Vagina (tissue), 2 donors: ENCODE data around the gene SIK3. TPM values are rescaled to one million over a fixed set of nuclear protein-coding genes. Genes with fewer than 3 reads are reported as not detected.

Experiments used
- DNase-seq, 2 donors: peaks; one replicate each; pipeline ENCODE4 v3.0.0-alpha.2; 2017; ENCODE audit errors: extremely low spot score in 2 of 2
- H3K27ac ChIP-seq: fragments of 200-600 bp; sonication (generic); one replicate; pipeline ENCODE4 v1.5.1; 2019
- H3K27me3 ChIP-seq: fragments of 200-600 bp; sonication (generic); one replicate; pipeline ENCODE4 v1.5.1; 2019
- H3K36me3 ChIP-seq, 2 donors: fragments of 200-600 bp; sonication (generic); one replicate each; pipeline ENCODE4 v1.5.1; 2017 to 2019
- H3K4me1 ChIP-seq: fragments of 200-600 bp; sonication (generic); one replicate; pipeline ENCODE4 v1.5.1; 2019
- H3K4me3 ChIP-seq, 2 donors: fragments of 200-600 bp; sonication (generic); 1 replicate in 1 of 2; 2 replicates in 1 of 2; pipeline ENCODE4 v1.5.1; 2016 to 2019
- H3K9me3 ChIP-seq: fragments of 200-600 bp; sonication (generic); one replicate; pipeline ENCODE4 v1.5.1; 2019
- POLR2A ChIP-seq, 2 donors: fragments of 450-650 bp; IDR thresholded peaks; one replicate each; pipeline ENCODE4 v1.6.1; 2017; ENCODE audit warnings: antibody characterized with exemption in 2 of 2, mild to moderate bottlenecking in 2 of 2, moderate library complexity in 2 of 2
- POLR2AphosphoS5 ChIP-seq, 2 donors: sonication (generic); formaldehyde crosslinking; IDR thresholded peaks; one replicate each; pipeline ENCODE4 v1.9.0; 2017; ENCODE audit warnings: antibody characterized with exemption in 2 of 2, mild to moderate bottlenecking in 2 of 2, low read depth in 1 of 2; ENCODE audit not compliant: insufficient read depth in 1 of 2
- intact Hi-C: fragments of 100-400 bp; cut with DNase I; formaldehyde crosslinking; loops from one replicate; pipeline ENCODE4 v1.15.1; 2023
- total RNA-seq: library from RNA; depleted of rRNA; stranded (reverse); fragments of >200 nt; gene quantifications from one replicate; pipeline ENCODE4 v1.2.3, GENCODE V29; 2016
- TF ChIP-seq, protein P1 (sequence below), 3 experiments: fragments of 450-650 bp in 2 of 3; fragments of 200-600 bp in 1 of 3; sonication (generic) in 1 of 3; IDR thresholded peaks; one replicate each; pipeline ENCODE4 v1.5.1; 2017 to 2019; ENCODE audit warnings: antibody characterized with exemption in 3 of 3, mild to moderate bottlenecking in 2 of 3, moderate library complexity in 2 of 3

Gene SIK3
- total RNA-seq, 1 donor from 2014 or later = 39.0 TPM

DNA sequence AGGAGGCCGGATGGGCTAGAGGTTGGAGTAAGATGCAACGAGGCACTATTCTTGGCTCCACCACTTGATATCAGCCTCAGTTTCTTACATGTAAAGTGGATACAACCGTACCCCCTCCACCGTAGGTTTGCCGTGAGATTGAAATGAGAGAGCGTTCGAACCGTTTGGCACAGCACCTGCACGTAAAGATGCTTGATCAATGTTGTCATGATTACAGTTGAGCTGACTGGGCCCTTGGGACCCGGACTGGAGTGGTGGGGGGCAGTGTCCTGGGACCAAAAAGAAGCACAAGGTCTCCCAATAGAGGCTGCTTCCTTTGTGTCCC lies 264.8 kb downstream of the SIK3 start:
- Histone ChIP-seq H3K27ac (no peak overlapping the region), H3K36me3 (no peaks in the 10 kb centered on the region), H3K4me1 (peaks cover 11% of the 10 kb centered on the region), H3K9me3 (no peaks in the 10 kb centered on the region), H3K4me3 (no peak overlapping the region), H3K27me3 (no peaks in the 10 kb centered on the region)
- no peak for DNase-seq
- intact Hi-C loops = no loop called here
- no peak for TF ChIP-seq POLR2A (IDR thresholded peaks at IDR 0.05)
- TF ChIP-seq, protein P1, sequence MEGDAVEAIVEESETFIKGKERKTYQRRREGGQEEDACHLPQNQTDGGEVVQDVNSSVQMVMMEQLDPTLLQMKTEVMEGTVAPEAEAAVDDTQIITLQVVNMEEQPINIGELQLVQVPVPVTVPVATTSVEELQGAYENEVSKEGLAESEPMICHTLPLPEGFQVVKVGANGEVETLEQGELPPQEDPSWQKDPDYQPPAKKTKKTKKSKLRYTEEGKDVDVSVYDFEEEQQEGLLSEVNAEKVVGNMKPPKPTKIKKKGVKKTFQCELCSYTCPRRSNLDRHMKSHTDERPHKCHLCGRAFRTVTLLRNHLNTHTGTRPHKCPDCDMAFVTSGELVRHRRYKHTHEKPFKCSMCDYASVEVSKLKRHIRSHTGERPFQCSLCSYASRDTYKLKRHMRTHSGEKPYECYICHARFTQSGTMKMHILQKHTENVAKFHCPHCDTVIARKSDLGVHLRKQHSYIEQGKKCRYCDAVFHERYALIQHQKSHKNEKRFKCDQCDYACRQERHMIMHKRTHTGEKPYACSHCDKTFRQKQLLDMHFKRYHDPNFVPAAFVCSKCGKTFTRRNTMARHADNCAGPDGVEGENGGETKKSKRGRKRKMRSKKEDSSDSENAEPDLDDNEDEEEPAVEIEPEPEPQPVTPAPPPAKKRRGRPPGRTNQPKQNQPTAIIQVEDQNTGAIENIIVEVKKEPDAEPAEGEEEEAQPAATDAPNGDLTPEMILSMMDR (IDR thresholded peaks at IDR 0.05) = no peak
- TF ChIP-seq POLR2AphosphoS5 (IDR thresholded peaks at IDR 0.05; ENCODE audit: insufficient read depth in 1 of 2, low read depth in 1 of 2) = no peak

DNA sequence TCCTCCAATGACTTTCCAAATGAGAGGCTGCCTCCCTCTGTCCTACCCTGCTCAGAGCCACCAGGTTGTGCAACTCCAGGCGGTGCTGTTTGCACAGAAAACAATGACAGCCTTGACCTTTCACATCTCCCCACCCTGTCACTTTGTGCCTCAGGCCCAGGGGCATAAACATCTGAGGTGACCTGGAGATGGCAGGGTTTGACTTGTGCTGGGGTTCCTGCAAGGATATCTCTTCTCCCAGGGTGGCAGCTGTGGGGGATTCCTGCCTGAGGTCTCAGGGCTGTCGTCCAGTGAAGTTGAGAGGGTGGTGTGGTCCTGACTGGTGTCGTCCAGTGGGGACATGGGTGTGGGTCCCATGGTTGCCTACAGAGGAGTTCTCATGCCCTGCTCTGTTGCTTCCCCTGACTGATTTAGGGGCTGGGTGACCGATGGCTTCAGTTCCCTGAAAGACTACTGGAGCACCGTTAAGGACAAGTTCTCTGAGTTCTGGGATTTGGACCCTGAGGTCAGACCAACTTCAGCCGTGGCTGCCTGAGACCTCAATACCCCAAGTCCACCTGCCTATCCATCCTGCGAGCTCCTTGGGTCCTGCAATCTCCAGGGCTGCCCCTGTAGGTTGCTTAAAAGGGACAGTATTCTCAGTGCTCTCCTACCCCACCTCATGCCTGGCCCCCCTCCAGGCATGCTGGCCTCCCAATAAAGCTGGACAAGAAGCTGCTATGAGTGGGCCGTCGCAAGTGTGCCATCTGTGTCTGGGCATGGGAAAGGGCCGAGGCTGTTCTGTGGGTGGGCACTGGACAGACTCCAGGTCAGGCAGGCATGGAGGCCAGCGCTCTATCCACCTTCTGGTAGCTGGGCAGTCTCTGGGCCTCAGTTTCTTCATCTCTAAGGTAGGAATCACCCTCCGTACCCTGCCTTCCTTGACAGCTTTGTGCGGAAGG lies 265.6 kb downstream of the SIK3 start:
- Histone ChIP-seq H3K4me3 (no peak overlapping the region), H3K9me3 (no peaks in the 10 kb centered on the region), H3K27ac (no peak overlapping the region), H3K36me3 (no peaks in the 10 kb centered on the region), H3K27me3 (no peaks in the 10 kb centered on the region), H3K4me1 (peaks cover 11% of the 10 kb centered on the region)
- no peak for TF ChIP-seq POLR2A (IDR thresholded peaks at IDR 0.05)
- TF ChIP-seq, protein P1 (IDR thresholded peaks at IDR 0.05) = no peak
- TF ChIP-seq POLR2AphosphoS5 (IDR thresholded peaks at IDR 0.05; ENCODE audit: insufficient read depth in 1 of 2, low read depth in 1 of 2) = no peak
- no peak for DNase-seq
- intact Hi-C loops = no loop called here

DNA sequence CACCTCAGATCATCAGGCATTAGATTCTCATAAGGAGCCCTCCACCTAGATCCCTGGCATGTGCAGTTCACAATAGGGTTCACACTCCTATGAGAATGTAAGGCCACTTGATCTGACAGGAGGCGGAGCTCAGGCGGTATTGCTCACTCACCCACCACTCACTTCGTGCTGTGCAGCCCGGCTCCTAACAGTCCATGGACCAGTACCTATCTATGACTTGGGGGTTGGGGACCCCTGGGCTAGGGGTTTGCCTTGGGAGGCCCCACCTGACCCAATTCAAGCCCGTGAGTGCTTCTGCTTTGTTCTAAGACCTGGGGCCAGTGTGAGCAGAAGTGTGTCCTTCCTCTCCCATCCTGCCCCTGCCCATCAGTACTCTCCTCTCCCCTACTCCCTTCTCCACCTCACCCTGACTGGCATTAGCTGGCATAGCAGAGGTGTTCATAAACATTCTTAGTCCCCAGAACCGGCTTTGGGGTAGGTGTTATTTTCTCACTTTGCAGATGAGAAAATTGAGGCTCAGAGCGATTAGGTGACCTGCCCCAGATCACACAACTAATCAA lies 266.4 kb downstream of the SIK3 start:
- no peak for DNase-seq
- no peaks in the 10 kb centered on the region for H3K9me3 ChIP-seq
- H3K36me3 ChIP-seq = no peaks in the 10 kb centered on the region
- no peak overlapping the region for H3K4me3 ChIP-seq
- no peak overlapping the region for H3K27ac ChIP-seq
- TF ChIP-seq, protein P1 (IDR thresholded peaks at IDR 0.05) = no peak
- TF ChIP-seq POLR2AphosphoS5 (IDR thresholded peaks at IDR 0.05; ENCODE audit: insufficient read depth in 1 of 2, low read depth in 1 of 2) (no peak), POLR2A (IDR thresholded peaks at IDR 0.05) (no peak)
- H3K27me3 ChIP-seq = no peaks in the 10 kb centered on the region
- H3K4me1 ChIP-seq = peaks cover 11% of the 10 kb centered on the region
- intact Hi-C loops = no loop called here

DNA sequence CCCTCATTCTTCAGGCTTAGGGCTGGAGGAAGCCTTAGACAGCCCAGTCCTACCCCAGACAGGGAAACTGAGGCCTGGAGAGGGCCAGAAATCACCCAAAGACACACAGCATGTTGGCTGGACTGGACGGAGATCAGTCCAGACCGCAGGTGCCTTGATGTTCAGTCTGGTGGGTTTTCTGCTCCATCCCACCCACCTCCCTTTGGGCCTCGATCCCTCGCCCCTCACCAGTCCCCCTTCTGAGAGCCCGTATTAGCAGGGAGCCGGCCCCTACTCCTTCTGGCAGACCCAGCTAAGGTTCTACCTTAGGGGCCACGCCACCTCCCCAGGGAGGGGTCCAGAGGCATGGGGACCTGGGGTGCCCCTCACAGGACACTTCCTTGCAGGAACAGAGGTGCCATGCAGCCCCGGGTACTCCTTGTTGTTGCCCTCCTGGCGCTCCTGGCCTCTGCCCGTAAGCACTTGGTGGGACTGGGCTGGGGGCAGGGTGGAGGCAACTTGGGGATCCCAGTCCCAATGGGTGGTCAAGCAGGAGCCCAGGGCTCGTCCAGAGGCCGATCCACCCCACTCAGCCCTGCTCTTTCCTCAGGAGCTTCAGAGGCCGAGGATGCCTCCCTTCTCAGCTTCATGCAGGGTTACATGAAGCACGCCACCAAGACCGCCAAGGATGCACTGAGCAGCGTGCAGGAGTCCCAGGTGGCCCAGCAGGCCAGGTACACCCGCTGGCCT lies 267.9 kb downstream of the SIK3 start:
- intact Hi-C loops = no loop called here
- H3K4me3 ChIP-seq = no peak overlapping the region
- TF ChIP-seq POLR2A (IDR thresholded peaks at IDR 0.05) = no peak
- H3K27me3 ChIP-seq = no peaks in the 10 kb centered on the region
- no peaks in the 10 kb centered on the region for H3K9me3 ChIP-seq
- H3K27ac ChIP-seq = no peak overlapping the region
- H3K4me1 ChIP-seq = peaks cover 6% of the 10 kb centered on the region
- DNase-seq = no peak
- no peaks in the 10 kb centered on the region for H3K36me3 ChIP-seq

DNA sequence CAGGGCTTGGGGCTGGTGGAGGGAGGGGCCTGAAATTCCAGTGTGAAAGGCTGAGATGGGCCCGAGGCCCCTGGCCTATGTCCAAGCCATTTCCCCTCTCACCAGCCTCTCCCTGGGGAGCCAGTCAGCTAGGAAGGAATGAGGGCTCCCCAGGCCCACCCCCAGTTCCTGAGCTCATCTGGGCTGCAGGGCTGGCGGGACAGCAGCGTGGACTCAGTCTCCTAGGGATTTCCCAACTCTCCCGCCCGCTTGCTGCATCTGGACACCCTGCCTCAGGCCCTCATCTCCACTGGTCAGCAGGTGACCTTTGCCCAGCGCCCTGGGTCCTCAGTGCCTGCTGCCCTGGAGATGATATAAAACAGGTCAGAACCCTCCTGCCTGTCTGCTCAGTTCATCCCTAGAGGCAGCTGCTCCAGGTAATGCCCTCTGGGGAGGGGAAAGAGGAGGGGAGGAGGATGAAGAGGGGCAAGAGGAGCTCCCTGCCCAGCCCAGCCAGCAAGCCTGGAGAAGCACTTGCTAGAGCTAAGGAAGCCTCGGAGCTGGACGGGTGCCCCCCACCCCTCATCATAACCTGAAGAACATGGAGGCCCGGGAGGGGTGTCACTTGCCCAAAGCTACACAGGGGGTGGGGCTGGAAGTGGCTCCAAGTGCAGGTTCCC lies 268.6 kb downstream of the SIK3 start, which contains the start of gene APOC3:
APOC3 (plus strand) TSS at position 383 of the 659 bp plus-strand sequence. CDS start 676 bp downstream, outside the sequence.
- no peak for TF ChIP-seq POLR2AphosphoS5 (IDR thresholded peaks at IDR 0.05; ENCODE audit: insufficient read depth in 1 of 2, low read depth in 1 of 2)
- no peak for TF ChIP-seq POLR2A (IDR thresholded peaks at IDR 0.05)
- TF ChIP-seq, protein P1 (IDR thresholded peaks at IDR 0.05) = no peak
- intact Hi-C loops = no loop called here

More for the DNA sequence above, 268.6 kb downstream of the SIK3 start, which contains the start of gene APOC3:
- DNase-seq = no peak
- no peak within 1 kb of the TSS for H3K4me3 ChIP-seq
- no peaks in the 10 kb centered on the region for H3K9me3 ChIP-seq
- no peaks in the 10 kb centered on the region for H3K36me3 ChIP-seq
- H3K4me1 ChIP-seq = no peaks in the 10 kb centered on the region
- no peak within 1 kb of the TSS for H3K27ac ChIP-seq
- no peaks in the 10 kb centered on the region for H3K27me3 ChIP-seq
